GM18873 (cell line): ENCODE results near the gene BCL2A1.
"Not testable (repeated sequence)": the region's sequence is repeated elsewhere in the genome, so short reads cannot be mapped to it uniquely, and the experiment has no call there.

Experiments used
- ATAC-seq: cut with Tn5 transposase; IDR thresholded peaks from one replicate; pipeline ENCODE4 v1.9.1; 2021; ENCODE audit warnings: mild to moderate bottlenecking, moderate library complexity, moderate number of reproducible peaks; ENCODE audit not compliant: unreplicated experiment, low FRiP score

The BCL2A1 gene

DNA sequence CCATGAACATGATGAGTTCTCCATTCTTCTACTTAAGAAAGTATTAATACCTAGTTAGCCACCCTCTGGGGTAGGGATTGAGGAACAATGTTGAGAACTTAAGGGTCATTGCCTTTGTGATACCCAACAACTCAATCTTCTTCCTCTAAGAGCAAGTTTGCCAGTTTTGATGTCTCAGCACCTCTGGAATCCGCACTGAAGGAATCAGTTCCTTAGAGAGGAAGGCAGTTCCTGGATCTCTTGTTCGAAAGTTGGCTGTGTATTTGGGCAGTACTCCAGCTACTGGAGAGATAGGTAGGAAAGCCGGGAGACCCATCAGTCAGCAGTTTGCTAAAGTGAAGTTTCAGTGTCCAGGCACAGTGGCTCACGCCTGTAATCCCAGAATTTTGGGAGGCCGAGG, 38.5 kb downstream of the BCL2A1 start:
- no peak for ATAC-seq

DNA sequence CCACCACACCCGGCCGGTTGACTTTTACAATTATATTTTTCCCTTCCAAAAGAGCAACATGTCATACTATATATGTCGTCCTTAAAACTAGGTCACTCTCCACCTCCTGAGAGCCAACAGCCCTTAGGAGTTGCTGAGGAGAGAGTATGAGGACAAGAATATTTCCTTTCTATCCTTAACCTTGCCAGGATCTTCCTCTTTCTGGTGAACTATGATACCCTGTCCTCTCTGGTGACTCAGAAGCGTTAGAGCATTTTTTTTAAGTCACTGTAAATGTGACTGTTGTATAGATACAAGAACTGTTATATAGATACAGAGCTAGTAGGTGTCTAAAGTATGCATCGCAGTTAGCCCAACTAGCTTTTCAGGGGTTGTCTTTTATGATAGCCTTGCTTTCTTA, 40.5 kb downstream of the BCL2A1 start:
- no peak for ATAC-seq

DNA sequence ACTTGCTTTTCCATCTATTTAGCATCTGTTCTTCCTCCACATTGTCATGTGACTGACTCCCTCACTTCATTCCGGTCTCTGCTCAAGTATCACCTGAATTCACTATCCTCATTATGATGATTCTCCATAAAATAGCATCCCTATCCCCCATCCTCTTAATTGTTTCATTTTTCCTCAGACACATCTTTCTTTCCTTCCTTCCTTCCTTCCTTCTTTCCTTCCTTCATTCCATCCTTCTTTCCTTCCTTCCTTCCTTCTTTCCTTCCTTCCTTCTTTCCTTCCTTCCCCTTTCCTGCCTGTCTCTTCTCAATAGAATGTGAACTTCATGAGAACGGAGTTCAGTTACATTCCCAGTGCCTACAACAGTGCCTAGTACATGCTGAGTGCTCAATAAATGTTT, 41.6 kb downstream of the BCL2A1 start:
- no peak for ATAC-seq

DNA sequence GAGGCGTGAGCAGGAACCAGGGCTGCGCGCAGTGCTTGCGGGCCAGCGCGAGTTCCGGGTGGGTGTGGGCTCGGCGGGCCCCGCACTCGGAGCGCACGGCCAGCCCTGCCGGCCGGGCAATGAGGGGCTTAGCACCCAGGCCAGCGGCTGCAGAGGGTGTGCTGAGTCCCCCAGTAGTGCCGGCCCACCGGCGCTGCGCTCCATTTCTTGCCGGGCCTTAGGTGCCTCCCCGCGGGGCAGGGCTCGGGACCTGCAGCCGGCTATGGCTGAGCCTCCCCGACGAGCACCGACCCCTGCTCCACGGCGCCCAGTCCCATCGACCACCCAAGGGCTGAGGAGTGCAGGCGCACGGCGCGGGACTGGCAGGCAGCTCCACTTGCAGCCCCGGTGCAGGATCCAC, 44.9 kb downstream of the BCL2A1 start:
- ATAC-seq: not testable (repeated sequence)

DNA sequence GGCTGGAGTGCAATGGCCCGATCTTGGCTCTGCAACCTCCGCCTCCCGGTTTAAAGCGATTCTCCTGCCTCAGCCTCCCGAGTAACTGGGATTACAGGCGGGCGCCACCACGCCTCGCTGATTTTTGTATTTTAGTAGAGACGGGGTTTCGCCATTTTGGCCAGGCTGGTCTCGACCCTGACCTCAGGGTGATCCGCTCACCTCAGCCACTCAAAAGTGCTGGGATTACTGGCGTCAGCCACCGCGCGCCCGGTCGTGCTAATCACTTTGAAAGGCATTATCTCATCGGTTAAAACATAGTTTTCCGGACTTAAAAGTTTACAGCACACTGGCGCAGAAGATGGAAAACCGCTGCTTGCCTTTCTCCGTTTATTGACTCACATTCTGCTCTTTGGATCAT, 46.6 kb downstream of the BCL2A1 start:
- ATAC-seq: no peak

DNA sequence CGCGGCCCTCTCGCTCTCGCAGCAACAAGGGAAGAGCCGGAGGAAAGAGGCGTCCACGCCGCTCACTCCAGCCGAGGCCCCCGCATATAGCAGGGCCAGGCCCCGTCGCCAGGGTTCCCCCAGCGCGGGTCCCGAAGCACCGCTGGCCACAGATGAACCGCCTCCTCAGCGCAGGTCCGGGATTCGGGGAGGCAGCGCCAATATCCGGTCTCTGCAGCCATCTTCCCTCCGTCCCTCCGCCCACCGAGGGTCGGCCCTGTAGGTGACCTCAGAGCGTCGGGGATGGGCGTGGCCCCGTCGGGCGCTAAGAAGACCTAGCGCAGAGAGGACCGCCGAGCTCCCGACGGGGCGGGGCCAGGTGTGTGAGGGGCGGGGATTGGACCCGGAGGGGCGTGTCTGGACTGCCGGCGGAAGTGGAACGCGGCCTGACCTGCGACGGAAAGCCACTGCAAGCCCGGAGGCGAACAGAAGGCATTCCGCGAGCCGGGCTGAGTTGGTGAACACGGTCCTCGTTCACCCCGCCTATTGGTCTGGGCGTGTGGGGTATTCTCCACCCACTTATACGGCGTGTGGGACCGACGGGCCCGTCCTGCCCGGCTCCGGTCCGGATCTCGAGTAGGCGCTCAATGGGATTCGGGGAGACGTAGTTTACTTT, 47.4 kb downstream of the BCL2A1 start:
- ATAC-seq: peak; percentile 89

DNA sequence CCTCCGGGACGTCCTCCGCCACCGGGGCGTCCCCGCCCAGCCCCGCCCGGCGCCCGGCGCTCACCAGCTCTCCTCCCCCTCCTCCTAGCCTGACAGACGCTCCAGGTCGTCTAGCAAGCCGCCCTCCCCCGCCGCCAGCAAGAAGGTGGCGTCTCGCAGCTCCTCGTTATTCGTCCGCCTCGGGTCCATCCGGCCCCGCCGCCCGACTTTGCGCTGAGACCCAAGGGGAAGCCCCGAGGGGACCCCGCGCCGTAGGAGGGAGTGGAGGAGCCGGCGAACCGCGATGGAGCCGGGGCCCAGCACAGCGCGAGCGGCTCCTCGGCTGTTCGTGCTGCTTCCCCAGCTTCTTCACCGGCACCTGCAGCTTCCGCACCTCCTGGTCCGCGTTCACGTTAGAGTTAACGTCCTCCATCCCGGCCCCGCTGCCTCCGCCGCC, 47.9 kb downstream of the BCL2A1 start:
- peak; percentile 36 for ATAC-seq

DNA sequence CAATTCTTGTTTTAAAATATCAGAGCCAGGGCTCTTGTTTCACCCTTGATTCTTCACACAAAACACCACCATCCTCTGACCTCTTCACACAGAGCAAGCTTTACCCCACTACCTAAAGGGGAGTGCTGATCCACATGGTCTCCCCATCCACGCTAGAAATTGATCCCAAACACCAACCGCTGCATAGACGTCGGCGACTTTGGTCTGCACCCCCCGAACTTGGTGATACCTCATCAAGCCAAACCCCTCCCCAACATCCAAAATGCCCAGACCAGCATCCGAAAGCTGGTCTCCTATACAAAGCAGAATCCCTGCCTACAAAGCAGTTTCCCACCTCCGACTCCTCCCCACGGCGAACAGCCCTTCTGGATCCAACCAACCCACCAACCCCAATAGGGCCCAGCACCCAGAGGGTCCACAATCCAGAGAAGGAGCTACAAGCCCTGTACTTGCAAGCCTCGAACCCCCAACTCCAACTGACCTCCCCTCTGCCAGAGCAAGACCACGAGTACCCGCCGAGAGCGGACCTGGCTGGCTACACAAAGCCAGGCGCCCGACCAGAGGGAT, 48.4 kb downstream of the BCL2A1 start:
- no peak for ATAC-seq

DNA sequence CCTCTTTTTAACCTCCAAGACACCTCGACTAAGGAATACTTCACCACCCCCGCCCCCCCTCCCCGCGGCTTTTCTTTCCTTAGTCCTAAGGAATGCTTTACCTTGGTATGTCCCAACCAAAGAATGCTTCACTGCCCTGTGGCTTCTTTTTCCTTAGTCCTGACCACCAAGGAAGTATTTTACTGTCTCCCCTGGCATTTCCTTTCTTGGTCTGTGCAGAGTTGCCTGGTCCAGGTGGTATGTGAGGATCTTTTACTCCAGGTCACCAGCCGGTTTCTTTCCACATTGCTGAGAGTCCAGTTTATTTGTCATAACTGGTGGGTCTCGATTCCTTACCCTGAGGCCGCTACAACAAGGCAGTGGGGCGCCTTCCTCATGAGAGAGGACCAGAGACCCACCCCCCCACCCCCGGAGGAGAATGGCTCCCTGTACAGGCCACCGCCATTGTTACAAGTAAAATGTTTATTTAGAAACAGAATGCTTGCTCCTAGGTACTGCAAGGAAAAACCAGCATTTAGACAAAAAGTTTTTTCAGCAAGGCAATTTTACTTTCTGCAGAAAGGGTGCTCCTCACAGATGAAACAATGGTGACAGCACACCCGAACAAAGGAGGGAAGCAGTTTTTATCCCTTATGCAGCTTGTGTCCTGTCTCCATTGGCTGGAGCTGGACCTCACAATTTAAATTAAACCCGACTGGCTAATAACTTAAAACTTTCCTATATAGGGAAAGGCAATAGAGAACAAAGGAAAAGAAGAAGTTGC, 51.1 kb downstream of the BCL2A1 start:
- ATAC-seq: no peak

DNA sequence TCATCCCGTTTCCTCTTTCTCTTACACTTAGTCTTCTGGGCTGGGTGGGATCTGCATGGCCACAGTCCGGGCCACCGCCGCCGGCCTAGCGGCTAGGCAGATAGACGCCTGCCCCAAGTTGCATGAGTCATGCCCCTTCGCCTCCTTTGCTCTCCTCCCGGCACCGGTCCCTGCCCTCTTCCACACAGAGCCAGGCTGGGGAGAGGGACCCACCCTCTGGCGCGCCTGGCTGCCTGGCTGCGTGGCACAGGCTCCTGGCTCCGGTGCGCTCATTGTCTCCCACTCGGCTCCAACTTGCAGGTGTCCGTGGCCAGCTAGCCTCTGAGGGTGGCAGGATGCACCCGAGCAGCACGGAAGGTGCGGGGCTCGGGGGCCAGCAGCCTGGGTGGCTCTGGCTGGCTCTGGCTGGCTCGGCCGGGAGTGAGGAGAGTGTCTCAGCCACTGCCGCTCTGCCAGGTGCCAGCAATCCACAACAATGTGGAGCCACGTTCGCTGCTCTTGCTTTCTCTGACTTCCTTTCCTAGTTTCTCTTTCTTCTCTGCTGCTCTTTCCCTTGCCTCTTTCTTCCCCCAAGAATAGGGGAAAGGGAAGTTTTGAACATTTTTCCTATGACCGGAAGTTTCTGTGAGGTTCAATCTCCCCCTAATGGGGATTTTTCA, 51.8 kb downstream of the BCL2A1 start:
- no peak for ATAC-seq

DNA sequence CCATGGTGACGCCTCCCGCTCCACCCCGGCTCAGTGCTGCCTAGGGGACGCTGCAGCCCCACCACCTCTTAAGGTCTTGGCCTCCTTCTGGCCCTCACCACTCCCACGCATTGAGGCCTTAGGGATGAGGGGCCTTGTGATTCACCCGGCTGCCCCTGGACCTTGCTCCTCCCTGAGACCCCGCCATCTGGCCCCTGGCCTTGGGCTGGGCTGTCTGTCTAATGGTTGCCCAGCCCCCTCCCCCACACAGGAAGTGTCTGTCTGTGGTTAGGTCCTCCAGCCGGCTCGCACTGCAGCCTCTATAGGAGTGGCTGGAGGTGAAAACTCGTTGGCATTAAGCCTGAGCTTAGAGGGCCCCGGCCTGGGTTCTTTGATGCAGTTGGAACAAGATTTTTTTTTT, 52.7 kb downstream of the BCL2A1 start:
- ATAC-seq: no peak

DNA sequence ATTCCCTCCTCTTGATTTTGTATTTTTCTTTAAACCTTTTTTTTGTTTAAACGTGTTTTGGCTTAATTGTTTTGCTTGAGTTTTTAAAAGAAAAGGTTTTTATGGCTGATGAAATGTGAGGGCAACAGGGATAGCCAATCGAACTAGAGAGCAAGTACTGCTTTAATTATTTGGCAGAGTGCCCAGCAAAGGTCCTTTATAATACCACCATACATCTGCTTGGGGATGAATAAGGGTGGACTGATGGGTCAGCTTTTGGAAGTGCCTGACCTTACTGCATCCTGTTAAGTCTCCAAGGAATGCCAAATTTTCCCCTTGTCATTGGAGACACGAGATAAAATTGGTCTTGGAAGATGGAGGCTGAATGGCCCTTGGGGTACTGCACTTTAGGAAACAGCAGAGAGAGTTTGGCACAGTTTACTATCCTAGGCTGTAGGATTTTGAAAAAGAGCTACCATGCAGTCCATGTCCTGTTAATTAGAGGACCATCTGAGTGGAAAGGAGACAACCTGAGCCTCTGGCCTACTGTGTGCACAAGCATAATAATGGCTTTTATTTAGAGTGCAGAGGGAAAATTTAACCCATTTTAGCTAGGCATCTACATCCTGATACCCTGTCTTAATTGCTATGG, 54.4 kb downstream of the BCL2A1 start:
- no peak for ATAC-seq

DNA sequence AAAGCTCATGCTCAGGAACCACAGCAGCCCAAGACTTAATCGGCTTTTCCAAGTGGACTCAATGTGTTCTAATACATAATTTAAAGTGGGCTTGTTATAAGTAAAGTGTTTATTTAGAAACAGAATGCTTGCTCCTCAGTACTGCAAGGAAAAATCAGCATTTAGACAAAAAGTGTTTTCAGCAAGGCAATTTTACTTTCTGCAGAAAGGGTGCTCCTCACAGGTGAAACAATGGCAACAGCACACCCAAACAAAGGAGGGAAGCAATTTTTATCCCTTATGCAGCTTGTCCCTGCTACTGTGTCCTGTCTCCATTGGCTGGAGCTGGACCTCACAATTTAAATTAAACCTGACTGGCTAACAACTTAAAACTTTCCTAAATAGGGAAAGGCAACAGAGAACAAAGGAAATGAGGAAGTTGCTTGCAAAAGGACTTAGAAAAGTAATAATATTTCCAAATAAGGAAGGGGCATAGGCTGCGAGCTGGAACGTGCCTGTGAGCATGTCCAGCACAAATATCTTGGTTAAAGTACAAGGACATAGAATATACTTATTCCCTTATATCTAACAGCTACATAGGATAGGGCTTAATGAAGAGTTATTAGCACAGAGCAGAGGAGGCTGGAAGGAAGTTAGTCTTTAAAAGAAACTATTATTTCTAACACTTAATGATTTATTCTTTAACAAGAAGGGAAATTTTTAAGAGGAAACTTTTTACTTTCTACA, 55.1 kb downstream of the BCL2A1 start:
- ATAC-seq: not testable (repeated sequence)

DNA sequence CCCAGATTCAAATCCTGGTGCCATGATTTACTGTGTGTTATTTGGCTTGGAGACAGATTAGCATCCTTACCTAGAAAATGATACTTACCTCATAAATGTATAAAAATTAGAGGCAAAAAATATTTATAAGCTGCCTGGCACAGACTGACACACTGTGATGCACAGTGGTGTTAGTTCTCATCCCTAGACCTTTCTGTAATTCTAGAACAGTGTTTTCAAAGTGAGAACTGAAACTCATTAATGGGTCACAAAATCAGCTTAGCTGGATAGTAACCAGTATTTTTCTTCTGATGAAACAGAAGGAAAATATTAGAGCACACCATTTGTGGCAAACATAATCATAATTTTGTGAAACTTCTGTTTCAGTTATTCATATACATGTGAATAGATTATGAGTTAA, 56.3 kb downstream of the BCL2A1 start:
- ATAC-seq: no peak
